GM12878 (cell line): ENCODE results near the gene ZNF763. TPM values are rescaled to one million over a fixed set of nuclear protein-coding genes. Genes with fewer than 3 reads are reported as not detected.

Experiments
- CBX5 ChIP-seq: sonication (generic); IDR thresholded peaks from 2 replicates; pipeline ENCODE4 v1.6.1; 2016; ENCODE audit warnings: low read depth, moderate library complexity, mild to moderate bottlenecking, inconsistent platforms
- CHD2 ChIP-seq: IDR thresholded peaks from 2 replicates; pipeline ENCODE4 v1.6.1; 2011; ENCODE audit warnings: low read depth, low read length, improper control_type of control experiment, borderline replicate concordance
- ELK1 ChIP-seq: IDR thresholded peaks from 2 replicates; pipeline ENCODE4 v1.6.1; 2012; ENCODE audit warnings: low read depth, low read length, improper control_type of control experiment
- FOS ChIP-seq: IDR thresholded peaks from 3 replicates; pipeline ENCODE4 v1.6.1; 2011; ENCODE audit warnings: borderline replicate concordance; ENCODE audit not compliant: insufficient read length; ENCODE audit errors: extremely low read depth
- HDGF ChIP-seq: fragments of 450-650 bp; IDR thresholded peaks from 2 replicates; pipeline ENCODE4 v1.6.1; 2016; ENCODE audit warnings: antibody characterized with exemption
- KDM1A ChIP-seq: fragments of 200-600 bp; sonication (generic); IDR thresholded peaks from 2 replicates; pipeline ENCODE4 v1.6.1; 2016; ENCODE audit warnings: borderline replicate concordance
- MYC ChIP-seq: IDR thresholded peaks from 2 replicates; pipeline ENCODE4 v1.6.1; 2011; ENCODE audit warnings: mild to moderate bottlenecking, low read length, moderate library complexity, inconsistent platforms; ENCODE audit not compliant: insufficient read depth, insufficient replicate concordance, insufficient read length, severe bottlenecking
- NBN ChIP-seq: fragments of 450-650 bp; IDR thresholded peaks from 2 replicates; pipeline ENCODE4 v1.6.1; 2016
- NFIC ChIP-seq: IDR thresholded peaks from 2 replicates; pipeline ENCODE4 v1.6.1; 2012; ENCODE audit warnings: low read depth, mild to moderate bottlenecking, inconsistent platforms, low read length, moderate library complexity
- PKNOX1 ChIP-seq: fragments of 450-650 bp; IDR thresholded peaks from 2 replicates; pipeline ENCODE4 v1.6.1; 2016; ENCODE audit warnings: mild to moderate bottlenecking
- SMAD1 ChIP-seq: fragments of 450-650 bp; IDR thresholded peaks from 2 replicates; pipeline ENCODE4 v1.6.1; 2018; ENCODE audit warnings: mild to moderate bottlenecking, low read depth; ENCODE audit not compliant: partially characterized antibody
- SMAD5 ChIP-seq: IDR thresholded peaks from 2 replicates; pipeline ENCODE4 v1.6.1; 2016; ENCODE audit warnings: antibody characterized with exemption, low read depth
- SRF ChIP-seq, 2 experiments: IDR thresholded peaks; 2 replicates each; pipeline ENCODE4 v1.6.1; 2011; ENCODE audit warnings: low read depth in 2 of 2, low read length in 2 of 2, mild to moderate bottlenecking in 1 of 2, moderate library complexity in 1 of 2
- TCF12 ChIP-seq: IDR thresholded peaks from 2 replicates; pipeline ENCODE4 v1.6.1; 2011; ENCODE audit warnings: low read depth, mild to moderate bottlenecking, low read length
- USF2 ChIP-seq: IDR thresholded peaks from 2 replicates; pipeline ENCODE4 v1.6.1; 2011; ENCODE audit warnings: low read depth, low read length, improper control_type of control experiment, borderline replicate concordance
- WRNIP1 ChIP-seq: IDR thresholded peaks from 2 replicates; pipeline ENCODE4 v1.6.1; 2011; ENCODE audit warnings: low read depth, low read length, improper control_type of control experiment, borderline replicate concordance
- YY1 ChIP-seq: IDR thresholded peaks from 2 replicates; pipeline ENCODE4 v1.6.1; 2011; ENCODE audit warnings: low read depth, mild to moderate bottlenecking, low read length
- ZBTB33 ChIP-seq: fragments of 450-650 bp; IDR thresholded peaks from 2 replicates; pipeline ENCODE4 v1.6.1; 2017; ENCODE audit warnings: mild to moderate bottlenecking
- polyA plus RNA-seq, 11 experiments: library from polyadenylated mRNA; depleted of rRNA in 4 of 11; unstranded in 6 of 11; stranded (reverse) in 5 of 11; fragments of >200 nt; fragmentation: Nextera tagmentation in 4 of 11; fragmentation: Illumina TruSeq in 1 of 11; extraction: Ambion mirVana in 4 of 11; extraction: Trizol in 1 of 11; gene quantifications; 1 replicate in 1 of 11; 2 replicates in 10 of 11; pipeline versions ENCODE4 v1.2.1 to v1.2.3, GENCODE V29; 2011 to 2016; ENCODE audit warnings: inconsistent platforms in 2 of 11, missing spikeins in 2 of 11, low read depth in 1 of 11
- total RNA-seq, 4 experiments: library from RNA; depleted of rRNA in 3 of 4; stranded (reverse); fragments of >200 nt in 3 of 4; fragmentation: Illumina TruSeq in 1 of 4; extraction: Trizol in 1 of 4; gene quantifications; 2 replicates each; pipeline versions ENCODE4 v1.2.1 to v1.2.3, GENCODE V29; 2013 to 2021
- TF ChIP-seq, protein P1 (sequence below): fragments of 150-350 bp; IDR thresholded peaks from 2 replicates; pipeline ENCODE4 v1.6.1; 2014; ENCODE audit warnings: mild to moderate bottlenecking, low read depth, low read length
- TF ChIP-seq, protein P2 (sequence below): IDR thresholded peaks from 2 replicates; pipeline ENCODE4 v1.6.1; 2012; ENCODE audit warnings: low read length, inconsistent platforms
- TF ChIP-seq, protein P3 (sequence below): IDR thresholded peaks from 2 replicates; pipeline ENCODE4 v1.6.1; 2012; ENCODE audit warnings: low read depth, low read length, improper control_type of control experiment

ZNF763 gene
- total and polyA plus RNA-seq, 10 of the 15 experiments (the other 5 are each of a cell fraction or from before 2014, with no cell fraction given), result 0.62 to 1.8 (median 1.1) TPM

DNA sequence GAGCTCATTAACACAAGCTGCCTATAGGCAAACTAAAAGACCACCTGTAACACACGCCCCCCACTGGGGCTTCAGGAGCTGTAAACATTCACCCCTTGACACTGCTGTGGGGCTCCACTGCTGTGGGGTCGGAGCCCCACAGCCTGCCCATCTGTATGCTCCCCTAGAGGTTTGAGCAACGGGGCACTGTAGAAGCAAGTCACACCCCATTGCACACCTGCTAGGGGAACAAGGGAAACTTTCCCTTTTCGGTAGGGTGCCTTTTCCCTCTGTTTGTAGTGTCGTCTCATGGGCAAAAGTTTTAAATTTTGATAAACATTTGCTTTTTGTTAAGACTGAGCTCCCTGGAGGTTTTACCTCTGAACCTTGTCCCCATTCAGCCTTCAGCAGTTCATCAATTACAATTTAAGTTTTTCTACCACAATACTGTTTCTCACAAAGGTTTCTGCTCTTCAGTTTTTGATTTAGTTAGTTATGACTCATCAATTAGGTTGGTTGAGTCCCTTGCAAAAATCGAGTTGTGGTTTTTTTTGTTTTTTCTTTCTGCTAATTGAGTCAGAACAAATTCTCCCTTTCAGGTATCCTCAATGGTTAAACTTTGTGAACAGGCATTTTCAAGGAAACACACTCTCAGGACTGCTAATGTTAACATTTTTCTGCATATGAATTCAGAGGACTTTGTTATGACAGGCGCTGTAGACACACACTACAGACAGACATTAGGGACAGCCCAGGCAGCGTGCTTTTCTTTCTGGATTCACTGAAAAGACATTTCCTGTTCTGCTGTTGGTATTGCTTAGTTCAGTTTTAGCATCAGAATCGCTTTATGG lies 35.5 kb downstream of the ZNF763 start (continued):
- TF ChIP-seq, protein P1, sequence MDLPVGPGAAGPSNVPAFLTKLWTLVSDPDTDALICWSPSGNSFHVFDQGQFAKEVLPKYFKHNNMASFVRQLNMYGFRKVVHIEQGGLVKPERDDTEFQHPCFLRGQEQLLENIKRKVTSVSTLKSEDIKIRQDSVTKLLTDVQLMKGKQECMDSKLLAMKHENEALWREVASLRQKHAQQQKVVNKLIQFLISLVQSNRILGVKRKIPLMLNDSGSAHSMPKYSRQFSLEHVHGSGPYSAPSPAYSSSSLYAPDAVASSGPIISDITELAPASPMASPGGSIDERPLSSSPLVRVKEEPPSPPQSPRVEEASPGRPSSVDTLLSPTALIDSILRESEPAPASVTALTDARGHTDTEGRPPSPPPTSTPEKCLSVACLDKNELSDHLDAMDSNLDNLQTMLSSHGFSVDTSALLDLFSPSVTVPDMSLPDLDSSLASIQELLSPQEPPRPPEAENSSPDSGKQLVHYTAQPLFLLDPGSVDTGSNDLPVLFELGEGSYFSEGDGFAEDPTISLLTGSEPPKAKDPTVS, result no peak
- TF ChIP-seq FOS (no peak), SRF (IDR thresholded peaks at IDR 0.05; ENCODE audit: low read depth in 2 of 2, low read length in 2 of 2) (no peak), HDGF (no peak), CBX5 (peak; percentile 62; the same call in 1 of the 2 replicates), TCF12 (no peak), NFIC (peak; percentile 83), ELK1 (no peak), NBN (peak; percentile 91), PKNOX1 (peak; percentile 47; the same call in 1 of the 2 replicates), ZBTB33 (no peak), WRNIP1 (no peak), MYC (no peak), SMAD5 (no peak), YY1 (no peak), USF2 (no peak), KDM1A (no peak), SMAD1 (peak; percentile 69), CHD2 (no peak)
- TF ChIP-seq, protein P2, sequence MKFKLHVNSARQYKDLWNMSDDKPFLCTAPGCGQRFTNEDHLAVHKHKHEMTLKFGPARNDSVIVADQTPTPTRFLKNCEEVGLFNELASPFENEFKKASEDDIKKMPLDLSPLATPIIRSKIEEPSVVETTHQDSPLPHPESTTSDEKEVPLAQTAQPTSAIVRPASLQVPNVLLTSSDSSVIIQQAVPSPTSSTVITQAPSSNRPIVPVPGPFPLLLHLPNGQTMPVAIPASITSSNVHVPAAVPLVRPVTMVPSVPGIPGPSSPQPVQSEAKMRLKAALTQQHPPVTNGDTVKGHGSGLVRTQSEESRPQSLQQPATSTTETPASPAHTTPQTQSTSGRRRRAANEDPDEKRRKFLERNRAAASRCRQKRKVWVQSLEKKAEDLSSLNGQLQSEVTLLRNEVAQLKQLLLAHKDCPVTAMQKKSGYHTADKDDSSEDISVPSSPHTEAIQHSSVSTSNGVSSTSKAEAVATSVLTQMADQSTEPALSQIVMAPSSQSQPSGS, result peak; percentile 87
- TF ChIP-seq, protein P3, sequence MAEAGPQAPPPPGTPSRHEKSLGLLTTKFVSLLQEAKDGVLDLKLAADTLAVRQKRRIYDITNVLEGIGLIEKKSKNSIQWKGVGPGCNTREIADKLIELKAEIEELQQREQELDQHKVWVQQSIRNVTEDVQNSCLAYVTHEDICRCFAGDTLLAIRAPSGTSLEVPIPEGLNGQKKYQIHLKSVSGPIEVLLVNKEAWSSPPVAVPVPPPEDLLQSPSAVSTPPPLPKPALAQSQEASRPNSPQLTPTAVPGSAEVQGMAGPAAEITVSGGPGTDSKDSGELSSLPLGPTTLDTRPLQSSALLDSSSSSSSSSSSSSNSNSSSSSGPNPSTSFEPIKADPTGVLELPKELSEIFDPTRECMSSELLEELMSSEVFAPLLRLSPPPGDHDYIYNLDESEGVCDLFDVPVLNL, result no peak
